ENCODE measurements around the gene KIRREL2. TPM values are rescaled to one million over a fixed set of nuclear protein-coding genes. Genes with fewer than 3 reads are reported as not detected.

KIRREL2 gene
- total and polyA plus RNA-seq, 2 of the 8 experiments (the other 6 are each of a cell fraction or from before 2014, with no cell fraction given) = 2.4 to 4.6 TPM

DNA sequence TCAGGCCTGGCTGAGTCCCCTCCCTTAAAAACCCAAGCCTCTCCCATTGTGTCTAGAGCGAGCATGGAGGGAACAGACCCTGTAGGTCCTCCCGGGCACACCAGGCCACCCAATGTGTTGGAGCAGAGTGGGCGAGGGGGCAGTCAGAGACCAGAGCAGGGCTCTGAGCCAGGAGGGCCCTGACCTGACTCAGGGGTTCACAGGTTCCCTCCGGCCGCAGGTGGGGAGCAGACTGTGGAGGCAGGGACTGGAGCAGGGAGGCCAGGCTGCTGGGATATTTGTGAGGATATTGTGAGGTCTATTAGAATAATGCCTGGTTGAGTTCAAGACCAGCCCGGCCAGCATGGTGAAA, 52.9 kb downstream of the KIRREL2 start:
- H2BK120ac ChIP-seq (replicated peaks; ENCODE audit: low read depth, low read length) = no peak overlapping the region
- peaks cover 0 to 17% (median 7%) of the 10 kb centered on the region in 4 experiments; a peak in 4 of 7 replicates for H3K4me1 ChIP-seq (replicated peaks in 1 of 4; ENCODE audit: control insufficient read depth in 3 of 4, insufficient read depth in 4 of 4, low read length in 3 of 4)
- H3K56ac ChIP-seq (replicated peaks; ENCODE audit: insufficient read length, low read depth, low read length) = no peak overlapping the region
- ChIA-PET POLR2A (ENCODE audit: partially characterized antibody) (no interaction called here), CTCF (ENCODE audit: partially characterized antibody) (interaction anchor here (0.8 to 1.7 kb wide), 3 partner anchors 15 to 125 kb away, joined by 3 read pairs; no protein-coding TSS in a partner anchor)
- no peak overlapping the region for H3K4me2 ChIP-seq (ENCODE audit: insufficient read depth in 1 of 2, low read depth in 2 of 2, low read length in 2 of 2)
- no peaks in the 10 kb centered on the region for H3K9me3 ChIP-seq (ENCODE audit: insufficient read depth in 2 of 2, low read depth in 1 of 2, low read length in 1 of 2)
- H4K20me1 ChIP-seq (replicated peaks in 1 of 2; ENCODE audit: control insufficient read depth in 1 of 2, insufficient read depth in 2 of 2, low read length in 2 of 2) = no peaks in the 10 kb centered on the region
- no peak overlapping the region for H3K4me3 ChIP-seq (ENCODE audit: extremely low read depth in 1 of 4, insufficient read depth in 2 of 4, low read depth in 3 of 4, low read length in 4 of 4)
- WGBS, 2 experiments (ENCODE audit: extremely low coverage in 1 of 2, insufficient coverage in 1 of 2, insufficient read length in 1 of 2, insufficient replicate concordance in 2 of 2, low coverage in 1 of 2, low lambda C conversion rate in 2 of 2, missing lambda C conversion rate in 1 of 2) = 85% methylated on average over 6 of the region's 6 CpGs; no CpG with 5 or more reads in 1 of the 2 experiments
- H2BK15ac ChIP-seq (ENCODE audit: low read length) = peak overlapping the region; percentile 61; the same call in 1 of the 2 replicates
- no peak for FAIRE-seq
- H2AFZ ChIP-seq (ENCODE audit: low read length) = peak overlapping the region; percentile 84; the same call in 1 of the 2 replicates
- H3K23ac ChIP-seq (ENCODE audit: insufficient read length) = no peak overlapping the region
- H2BK20ac ChIP-seq (ENCODE audit: low read length) = no peak overlapping the region
- no peak overlapping the region for H3K9ac ChIP-seq (replicated peaks in 1 of 4; ENCODE audit: extremely low read depth in 1 of 4, low read depth in 3 of 4, low read length in 3 of 4)
- no peaks in the 10 kb centered on the region for H3K27me3 ChIP-seq (replicated peaks in 1 of 4; ENCODE audit: control insufficient read depth in 3 of 4, extremely low read depth in 1 of 4, insufficient read depth in 3 of 4, low read length in 3 of 4)
- H4K8ac ChIP-seq (ENCODE audit: extremely low read depth, insufficient read depth, low read length) = peak overlapping the region; percentile 86
- H2BK5ac ChIP-seq (ENCODE audit: low read depth, low read length) = no peak overlapping the region; the same call in 1 of the 2 replicates
- H3K18ac ChIP-seq (ENCODE audit: extremely low read depth, low read length) = no peak overlapping the region
- no peak overlapping the region for H2AK5ac ChIP-seq (ENCODE audit: low read depth, low read length)
- no peak overlapping the region for H3K14ac ChIP-seq (ENCODE audit: insufficient read length)
- no peaks in the 10 kb centered on the region for H3K36me3 ChIP-seq (ENCODE audit: control insufficient read depth in 2 of 4, insufficient read depth in 4 of 4, low read length in 3 of 4)
- peak overlapping the region; percentile 25 for H4K91ac ChIP-seq (replicated peaks; ENCODE audit: insufficient read length, low read length)
- H3K4ac ChIP-seq (replicated peaks; ENCODE audit: insufficient read length, low read depth, low read length) = no peak overlapping the region
- peak overlapping the region; percentile 95; the same call in 1 of the 2 replicates for H2BK12ac ChIP-seq (ENCODE audit: low read depth, low read length)
- H4K5ac ChIP-seq (ENCODE audit: insufficient read length, low read depth, low read length) = no peak overlapping the region
- TF ChIP-seq RNF2 (IDR thresholded peaks at IDR 0.05; ENCODE audit: borderline replicate concordance, low read depth, low read length, missing control alignments, poor library complexity, severe bottlenecking) (no peak), SIRT6 (IDR thresholded peaks at IDR 0.05; ENCODE audit: low read length) (no peak), EZH2 (IDR thresholded peaks at IDR 0.05; ENCODE audit: low read depth, low read length, severe bottlenecking) (no peak), NANOG (IDR thresholded peaks at IDR 0.05; ENCODE audit: insufficient read depth, low read depth, low read length, poor library complexity, severe bottlenecking) (no peak)
- peak overlapping the region; percentile 47; the same call in 1 of the 2 replicates for H3K27ac ChIP-seq (ENCODE audit: low read depth, low read length)
- DNase-seq (ENCODE audit: low read depth in 1 of 2, low spot score in 2 of 2) = no peak
- H3K23me2 ChIP-seq (ENCODE audit: low read depth, low read length) = no peaks in the 10 kb centered on the region
- no peaks in the 10 kb centered on the region for H3K79me2 ChIP-seq (ENCODE audit: control insufficient read depth in 1 of 2, insufficient read depth in 2 of 2, low read length in 2 of 2)
- no peaks in the 10 kb centered on the region for H3K79me1 ChIP-seq (ENCODE audit: low read depth, low read length)

Measured in H1 (cell line).